ENCODE results near the gene RDH11.

Gene RDH11

GRCh38 chr14:67644428-67644827, 51.1 kb downstream of the RDH11 start:
- DNase-seq: no peak

GRCh38 chr14:67643713-67644112, 51.9 kb downstream of the RDH11 start:
- no peak for DNase-seq

- no peak for DNase-seq
Measured at GRCh38 chr14:67641902-67642749, 53.4 kb downstream of the RDH11 start.

- no peak for DNase-seq
Measured at GRCh38 chr14:67641480-67641879, 54.1 kb downstream of the RDH11 start.

- DNase-seq: no peak
Measured at GRCh38 chr14:67638642-67639041, 56.9 kb downstream of the RDH11 start.

- no peak for DNase-seq
Measured at GRCh38 chr14:67636361-67636919, 59.1 kb downstream of the RDH11 start.

GRCh38 chr14:67633451-67634147, 62.0 kb downstream of the RDH11 start:
- DNase-seq: no peak

- DNase-seq: no peak
Measured at GRCh38 chr14:67630938-67631337, 64.6 kb downstream of the RDH11 start.

- no peak for DNase-seq
Measured at GRCh38 chr14:67630186-67630585, 65.4 kb downstream of the RDH11 start.

- DNase-seq: no peak
Measured at GRCh38 chr14:67627519-67627918, 68.0 kb downstream of the RDH11 start.

Data from stimulated activated CD4-positive, alpha-beta T cell treated with anti-CD3 and anti-CD28 coated beads, Interleukin-12 subunit alpha, Interleukin-12 subunit beta, amount 100 ng/mL, for 4 hours (primary cell).